ENCODE measurements around the gene PGM2. TPM values are rescaled to one million over a fixed set of nuclear protein-coding genes. Genes with fewer than 3 reads are reported as not detected.

Gene PGM2
- total and polyA plus RNA-seq, 7 donors: 1.1 to 4.7 (median 2.5) TPM

GRCh38 chr4:37895271-37895670 lies 68.8 kb downstream of the PGM2 start:
- Histone ChIP-seq H3K27ac (no peak overlapping the region), H3K4me1 (peaks cover 3% of the 10 kb centered on the region), H3K4me3 (no peak overlapping the region), H3K36me3 (ENCODE audit: insufficient read depth in 1 of 2, low read depth in 1 of 2) (no peaks in the 10 kb centered on the region), H3K9me3 (no peaks in the 10 kb centered on the region), H3K27me3 (ENCODE audit: insufficient read depth in 3 of 3, low read length in 2 of 3) (peaks cover 0 to 3% (median 0%) of the 10 kb centered on the region in 3 donors)
- no peak for TF ChIP-seq CTCF (IDR thresholded peaks at IDR 0.05)
- 74 to 83% (median 76%) methylated on average over 7 of the region's 7 CpGs for WGBS, 3 donors
- ATAC-seq (no peak), DNase-seq (no peak)
- intact Hi-C loops (cut with DNase I): loop anchor here in 1 of 2 donors (5.0 kb wide), 1 partner anchor 142 kb away; no protein-coding TSS in a partner anchor

- no peak for TF ChIP-seq CTCF (IDR thresholded peaks at IDR 0.05)
- no peaks in the 10 kb centered on the region for H3K36me3 ChIP-seq (ENCODE audit: insufficient read depth in 1 of 2, low read depth in 1 of 2)
- H3K4me1 ChIP-seq: peaks cover 3% of the 10 kb centered on the region
- intact Hi-C loops (cut with DNase I): loop anchor here in 1 of 2 donors (5.0 kb wide), 1 partner anchor 141 kb away; no protein-coding TSS in a partner anchor
- no peak overlapping the region for H3K27ac ChIP-seq
- H3K9me3 ChIP-seq: no peaks in the 10 kb centered on the region
- ATAC-seq (no peak), DNase-seq (no peak)
- H3K27me3 ChIP-seq (ENCODE audit: insufficient read depth in 3 of 3, low read length in 2 of 3): peaks cover 0 to 3% (median 0%) of the 10 kb centered on the region in 3 donors
- H3K4me3 ChIP-seq: no peak overlapping the region
Observed at GRCh38 chr4:37896206-37896860, 69.8 kb downstream of the PGM2 start.

GRCh38 chr4:37902212-37902611 lies 75.7 kb downstream of the PGM2 start:
- Histone ChIP-seq H3K4me1 (peaks cover 9% of the 10 kb centered on the region), H3K27me3 (ENCODE audit: insufficient read depth in 3 of 3, low read length in 2 of 3) (peaks cover 0 to 3% (median 0%) of the 10 kb centered on the region in 3 donors), H3K9me3 (no peaks in the 10 kb centered on the region), H3K36me3 (ENCODE audit: insufficient read depth in 1 of 2, low read depth in 1 of 2) (no peaks in the 10 kb centered on the region), H3K4me3 (no peak overlapping the region), H3K27ac (no peak overlapping the region)
- intact Hi-C loops (cut with DNase I): no loop called here
- no peak for ATAC-seq
- no peak for TF ChIP-seq CTCF (IDR thresholded peaks at IDR 0.05)
- WGBS, 3 donors: 78 to 89% (median 85%) methylated on average over 7 of the region's 7 CpGs
- no peak for DNase-seq

DNA sequence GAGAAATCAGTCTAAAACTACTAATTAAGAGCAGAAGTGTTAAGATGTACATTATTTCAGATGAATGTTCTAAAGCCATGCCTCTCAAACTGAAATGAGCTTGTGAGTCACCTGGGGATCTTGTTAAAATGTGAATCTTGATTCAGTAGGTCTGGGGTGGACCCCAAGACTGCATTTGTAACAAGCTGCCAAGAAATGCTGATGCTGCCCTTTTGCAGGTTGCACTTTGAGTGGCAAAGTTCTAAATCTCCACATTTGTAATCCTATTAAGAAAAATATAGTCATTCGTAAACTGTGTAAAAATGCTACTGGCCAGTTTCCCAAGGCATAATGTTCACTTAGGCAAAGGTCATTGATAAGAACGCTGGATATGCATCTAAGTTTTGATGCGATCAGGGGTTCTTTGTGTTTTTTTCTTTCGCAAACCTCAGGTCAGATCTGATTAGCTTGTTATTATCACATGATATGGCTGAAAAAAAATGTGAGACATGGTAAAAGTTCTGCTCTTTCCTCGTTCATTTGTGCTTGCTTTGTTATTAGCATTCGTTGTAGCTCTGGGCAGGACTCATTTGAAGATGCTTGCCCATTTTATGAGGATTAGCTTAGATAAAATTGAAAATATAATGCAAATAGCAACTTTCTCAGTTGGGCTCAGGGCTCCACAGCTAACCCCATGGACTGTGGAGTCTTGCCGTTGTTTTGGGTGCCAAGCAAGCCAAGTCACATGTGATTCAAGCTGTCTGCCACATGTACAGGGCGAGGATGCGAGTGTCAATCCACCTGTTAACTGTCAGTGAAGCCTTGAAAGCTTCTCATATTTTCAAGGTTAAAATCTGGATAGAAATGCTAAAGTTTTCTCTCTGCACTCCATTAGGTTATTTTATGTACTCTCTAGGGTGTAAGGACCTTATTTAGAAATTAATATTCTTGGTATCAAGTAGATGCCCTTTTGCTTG lies 76.5 kb downstream of the PGM2 start:
- H3K36me3 ChIP-seq (ENCODE audit: insufficient read depth in 1 of 2, low read depth in 1 of 2): no peaks in the 10 kb centered on the region
- peaks cover 9% of the 10 kb centered on the region for H3K4me1 ChIP-seq
- 72 to 87% (median 75%) methylated on average over 9 of the region's 9 CpGs for WGBS, 3 donors
- intact Hi-C loops (cut with DNase I): no loop called here
- peaks cover 0 to 3% (median 0%) of the 10 kb centered on the region in 3 donors for H3K27me3 ChIP-seq (ENCODE audit: insufficient read depth in 3 of 3, low read length in 2 of 3)
- peak in 2 of 4 donors; percentile 69 to 76 for ATAC-seq
- no peak overlapping the region for H3K27ac ChIP-seq
- no peaks in the 10 kb centered on the region for H3K9me3 ChIP-seq
- DNase-seq: no peak
- H3K4me3 ChIP-seq: no peak overlapping the region
- no peak for TF ChIP-seq CTCF (IDR thresholded peaks at IDR 0.05)

All from psoas muscle (tissue), 8 donors.